Endothelial cell (in vitro differentiated cells): ENCODE data around the gene SGCE. TPM values are rescaled to one million over a fixed set of nuclear protein-coding genes. Genes with fewer than 3 reads are reported as not detected.

Experiments used
- DNase-seq: peaks from one replicate; pipeline ENCODE4 v3.0.0; 2021; ENCODE audit warnings: low spot score
- H3K27ac Mint-ChIP-seq: one replicate; pipeline ENCODE4 v1.8.0; 2021; ENCODE audit warnings: mixed read lengths, inconsistent platforms; ENCODE audit not compliant: unreplicated experiment
- H3K27me3 Mint-ChIP-seq: one replicate; pipeline ENCODE4 v1.8.0; 2021; ENCODE audit warnings: mild to moderate bottlenecking, moderate library complexity, mixed read lengths, inconsistent platforms; ENCODE audit not compliant: unreplicated experiment
- H3K36me3 Mint-ChIP-seq: one replicate; pipeline ENCODE4 v1.8.0; 2021; ENCODE audit warnings: mild to moderate bottlenecking, low read depth, mixed read lengths, inconsistent platforms; ENCODE audit not compliant: unreplicated experiment
- H3K4me1 Mint-ChIP-seq: one replicate; pipeline ENCODE4 v1.8.0; 2021; ENCODE audit warnings: mild to moderate bottlenecking, mixed read lengths, inconsistent platforms; ENCODE audit not compliant: unreplicated experiment
- H3K4me3 Mint-ChIP-seq: one replicate; pipeline ENCODE4 v1.8.0; 2021; ENCODE audit warnings: mild to moderate bottlenecking, mixed read lengths, inconsistent platforms; ENCODE audit not compliant: unreplicated experiment
- H3K9me3 Mint-ChIP-seq: one replicate; pipeline ENCODE4 v1.8.0; 2021; ENCODE audit warnings: mixed read lengths, inconsistent platforms; ENCODE audit not compliant: unreplicated experiment
- CTCF ChIP-seq: fragments of 200-600 bp; sonication (generic); IDR thresholded peaks from one replicate; pipeline ENCODE4 v1.5.0; 2021; ENCODE audit warnings: antibody characterized with exemption; ENCODE audit not compliant: unreplicated experiment
- total RNA-seq: library from RNA; stranded (reverse); fragmentation: NEBNext Ultra II Directional; extraction: Animal tissue kit (Norgen Biotek cat#: 25700); gene quantifications from one replicate; pipeline ENCODE4 v1.2.1, GENCODE V29; 2021; ENCODE audit not compliant: unreplicated experiment

The SGCE gene
- total RNA-seq, 1 donor from 2014 or later: 37.7 TPM

- Mint-ChIP-seq H3K27me3 (no peaks in the 10 kb centered on the region), H3K4me3 (no peak overlapping the region), H3K4me1 (peaks cover 13% of the 10 kb centered on the region), H3K36me3 (no peaks in the 10 kb centered on the region), H3K9me3 (no peaks in the 10 kb centered on the region), H3K27ac (no peak overlapping the region)
- DNase-seq: no peak
- TF ChIP-seq CTCF: no peak
Measured at GRCh38 chr7:94698275-94698674, 42.3 kb upstream of the SGCE start.

GRCh38 chr7:94697035-94697974 lies 41.4 kb upstream of the SGCE start:
- Mint-ChIP-seq H3K27me3 (no peaks in the 10 kb centered on the region), H3K9me3 (no peaks in the 10 kb centered on the region), H3K27ac (no peak overlapping the region), H3K4me3 (no peak overlapping the region), H3K4me1 (peaks cover 18% of the 10 kb centered on the region), H3K36me3 (no peaks in the 10 kb centered on the region)
- no peak for DNase-seq
- TF ChIP-seq CTCF: no peak

- no peak for DNase-seq
- no peak overlapping the region for H3K27ac Mint-ChIP-seq
- no peak overlapping the region for H3K4me3 Mint-ChIP-seq
- H3K36me3 Mint-ChIP-seq: no peaks in the 10 kb centered on the region
- no peaks in the 10 kb centered on the region for H3K27me3 Mint-ChIP-seq
- TF ChIP-seq CTCF: no peak
- H3K9me3 Mint-ChIP-seq: no peaks in the 10 kb centered on the region
- peaks cover 8% of the 10 kb centered on the region for H3K4me1 Mint-ChIP-seq
Measured at GRCh38 chr7:94687810-94688209, 31.9 kb upstream of the SGCE start.

- Mint-ChIP-seq H3K4me1 (peaks cover 2% of the 10 kb centered on the region), H3K4me3 (no peak overlapping the region), H3K27me3 (no peaks in the 10 kb centered on the region), H3K36me3 (no peaks in the 10 kb centered on the region), H3K9me3 (no peaks in the 10 kb centered on the region), H3K27ac (no peak overlapping the region)
- no peak for TF ChIP-seq CTCF
- no peak for DNase-seq
Measured at GRCh38 chr7:94687076-94687475, 31.1 kb upstream of the SGCE start.

GRCh38 chr7:94683066-94683465 lies 27.1 kb upstream of the SGCE start:
- Mint-ChIP-seq H3K27ac (no peak overlapping the region), H3K9me3 (no peaks in the 10 kb centered on the region), H3K4me3 (no peak overlapping the region), H3K36me3 (no peaks in the 10 kb centered on the region), H3K4me1 (no peaks in the 10 kb centered on the region), H3K27me3 (no peaks in the 10 kb centered on the region)
- DNase-seq: no peak
- TF ChIP-seq CTCF: no peak
